ENCODE measurements around the gene TMEM255B.

The TMEM255B gene

GRCh38 chr13:113852536-113853517 lies 93.8 kb downstream of the TMEM255B start:
- DNase-seq, result no peak

- DNase-seq, result no peak
Observed at GRCh38 chr13:113853518-113854237, 94.7 kb downstream of the TMEM255B start.

- peak; percentile 26 for DNase-seq
Observed at GRCh38 chr13:113854238-113855011, 95.4 kb downstream of the TMEM255B start.

GRCh38 chr13:113855012-113855921 lies 96.2 kb downstream of the TMEM255B start:
- no peak for DNase-seq

GRCh38 chr13:113855931-113856715 lies 97.1 kb downstream of the TMEM255B start:
- DNase-seq, result no peak

- no peak for DNase-seq
Observed at GRCh38 chr13:113856716-113857065, 97.7 kb downstream of the TMEM255B start.

GRCh38 chr13:113857531-113858195 lies 98.6 kb downstream of the TMEM255B start:
- no peak for DNase-seq

GRCh38 chr13:113859311-113860050 lies 100.5 kb downstream of the TMEM255B start:
- DNase-seq, result no peak

GRCh38 chr13:113860051-113860664 lies 101.1 kb downstream of the TMEM255B start:
- no peak for DNase-seq

GRCh38 chr13:113860665-113861432 lies 101.8 kb downstream of the TMEM255B start:
- no peak for DNase-seq

- no peak for DNase-seq
Observed at GRCh38 chr13:113861433-113862030, 102.5 kb downstream of the TMEM255B start.

- DNase-seq, result no peak
Observed at GRCh38 chr13:113862191-113862930, 103.3 kb downstream of the TMEM255B start.

- peak; percentile 49 for DNase-seq
Observed at GRCh38 chr13:113862931-113863523, 104.0 kb downstream of the TMEM255B start.

- peak; percentile 50 for DNase-seq
Observed at GRCh38 chr13:113863524-113864272, 104.7 kb downstream of the TMEM255B start, which contains the start of gene GAS6. TSS of gene GAS6 (minus strand) at chr13:113864076. CDS start at chr13:113863920, 156 bp downstream.

- DNase-seq, result no peak
Observed at GRCh38 chr13:113864273-113864890, 105.4 kb downstream of the TMEM255B start.

- DNase-seq, result no peak
Observed at GRCh38 chr13:113865427-113865826, 106.4 kb downstream of the TMEM255B start.

All from midbrain (tissue), 1 donor.